SU-DHL-6 (cell line): ENCODE measurements around the gene COL26A1.

Source experiments
- H2AFZ ChIP-seq: fragments of 200-600 bp; sonication (generic); 2 replicates; pipeline ENCODE4 v1.6.1; 2014; ENCODE audit warnings: low read depth, mild to moderate bottlenecking, moderate library complexity, mixed read lengths, antibody characterized with exemption, low read length; ENCODE audit not compliant: severe bottlenecking
- H3F3A ChIP-seq: fragments of 200-600 bp; shearing (Covaris generic); 2 replicates; pipeline ENCODE4 v1.6.0; 2016; ENCODE audit warnings: antibody characterized with exemption, mild to moderate bottlenecking; ENCODE audit not compliant: insufficient read depth
- H3K27ac ChIP-seq: fragments of 200-600 bp; sonication (generic); 2 replicates; pipeline ENCODE4 v1.5.1; 2016; ENCODE audit warnings: low read depth, mild to moderate bottlenecking, low read length, moderate library complexity, mixed read lengths
- H3K27me3 ChIP-seq: fragments of 200-600 bp; sonication (generic), shearing (Covaris generic); 2 replicates; pipeline ENCODE4 v1.6.0; 2014; ENCODE audit warnings: mild to moderate bottlenecking, low read length
- H3K36me3 ChIP-seq: fragments of 200-600 bp; sonication (generic); 2 replicates; pipeline ENCODE4 v1.6.1; 2014; ENCODE audit warnings: mild to moderate bottlenecking, low read length, mixed read lengths
- H3K4me2 ChIP-seq: fragments of 300-600, 200-600 bp; shearing (Covaris generic), sonication (generic); 2 replicates; pipeline ENCODE4 v1.6.0; 2014; ENCODE audit warnings: low read length, low read depth, mild to moderate bottlenecking; ENCODE audit not compliant: poor library complexity, severe bottlenecking
- H3K4me3 ChIP-seq: fragments of 200-600 bp; sonication (generic); 2 replicates; pipeline ENCODE4 v1.5.1; 2014; ENCODE audit warnings: antibody characterized with exemption, low read length, mild to moderate bottlenecking, mixed read lengths; ENCODE audit not compliant: insufficient read depth, poor library complexity, severe bottlenecking
- H3K79me2 ChIP-seq: fragments of 200-600 bp; sonication (generic); 2 replicates; pipeline ENCODE4 v1.6.1; 2014; ENCODE audit warnings: mild to moderate bottlenecking, low read length, moderate library complexity; ENCODE audit not compliant: insufficient read depth
- H3K9ac ChIP-seq: fragments of 200-600 bp; sonication (generic); 2 replicates; pipeline ENCODE4 v1.7.0; 2014; ENCODE audit warnings: mild to moderate bottlenecking, low read length
- H3K9me2 ChIP-seq: fragments of 200-600 bp; sonication (generic); replicated peaks from 2 replicates; pipeline ENCODE4 v1.6.1; 2014; ENCODE audit warnings: low read length; ENCODE audit not compliant: insufficient read depth
- H3K9me3 ChIP-seq: fragments of 200-600 bp; sonication (generic); 2 replicates; pipeline ENCODE4 v1.6.1; 2014; ENCODE audit warnings: low read length, mixed read lengths; ENCODE audit not compliant: insufficient read depth
- H4K20me1 ChIP-seq: fragments of 200-600 bp; sonication (generic); 2 replicates; pipeline ENCODE4 v1.6.1; 2014; ENCODE audit warnings: low read depth, mild to moderate bottlenecking, antibody characterized with exemption, low read length, moderate library complexity, mixed read lengths
- CTCF ChIP-seq: fragments of 200-600 bp; sonication (generic); IDR thresholded peaks from one replicate; pipeline ENCODE4 v1.5.1; 2017; ENCODE audit warnings: antibody characterized with exemption, mild to moderate bottlenecking, low read length, moderate library complexity; ENCODE audit not compliant: insufficient read depth, poor library complexity, severe bottlenecking
- EZH2phosphoT487 ChIP-seq: fragments of 200-600 bp; sonication (generic), shearing (Covaris generic); conservative IDR thresholded peaks from 2 replicates; pipeline ENCODE4 v1.6.1; 2018; ENCODE audit warnings: mild to moderate bottlenecking, antibody characterized with exemption, low read length, moderate library complexity, mixed read lengths

COL26A1 gene

DNA sequence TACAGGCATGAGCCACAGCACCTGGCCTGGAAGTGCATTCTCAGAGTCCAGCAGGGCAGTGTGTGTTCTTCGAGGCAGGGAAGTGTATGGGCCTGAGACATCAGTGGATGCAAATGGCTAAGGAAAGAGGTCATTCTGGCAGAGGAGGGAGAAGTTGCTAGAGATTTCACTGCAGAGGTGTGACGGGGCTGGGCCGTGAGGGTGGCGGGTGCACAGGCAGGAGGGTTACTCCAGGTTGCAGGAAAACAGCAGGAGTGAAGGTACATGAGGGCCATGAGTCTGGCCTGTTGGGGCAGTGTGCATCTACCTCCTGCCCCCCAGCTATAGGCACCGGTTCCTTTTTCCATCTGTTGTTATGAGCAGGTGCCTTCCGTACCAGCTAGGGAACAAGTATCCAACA lies 29.3 kb downstream of the COL26A1 start:
- Histone ChIP-seq H3F3A (no peaks in the 10 kb centered on the region), H3K79me2 (no peaks in the 10 kb centered on the region), H2AFZ (no peak overlapping the region), H3K9me2 (no peaks in the 10 kb centered on the region), H3K27ac (no peak overlapping the region), H3K36me3 (no peaks in the 10 kb centered on the region), H3K27me3 (no peaks in the 10 kb centered on the region), H4K20me1 (no peaks in the 10 kb centered on the region), H3K9me3 (no peaks in the 10 kb centered on the region), H3K9ac (no peak overlapping the region), H3K4me2 (no peak overlapping the region), H3K4me3 (no peak overlapping the region)
- no peak for TF ChIP-seq EZH2phosphoT487
- TF ChIP-seq CTCF, result no peak

DNA sequence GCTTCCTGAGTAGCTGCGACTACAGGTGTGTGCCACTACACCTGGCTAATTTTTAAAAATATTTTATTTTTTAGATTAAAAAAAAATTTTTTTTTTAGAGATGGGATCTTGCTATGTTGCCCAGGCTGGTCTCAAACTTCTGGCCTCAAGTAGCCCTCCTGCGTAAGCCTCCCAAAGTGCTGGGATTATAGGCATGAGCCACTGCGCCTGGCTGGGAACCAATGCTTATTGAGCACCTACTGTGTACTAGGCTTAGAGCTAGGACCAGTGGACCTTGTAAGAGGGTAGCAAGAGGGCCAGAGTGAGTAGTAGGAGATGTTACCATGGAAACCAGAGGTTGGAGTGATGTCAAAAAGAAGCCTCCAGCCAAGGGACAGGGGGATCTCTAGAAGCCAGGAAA lies 31.2 kb downstream of the COL26A1 start:
- Histone ChIP-seq H3K79me2 (no peaks in the 10 kb centered on the region), H3K4me3 (no peak overlapping the region), H3F3A (no peaks in the 10 kb centered on the region), H3K9ac (no peak overlapping the region), H4K20me1 (no peaks in the 10 kb centered on the region), H3K9me3 (no peaks in the 10 kb centered on the region), H3K4me2 (no peak overlapping the region), H3K36me3 (no peaks in the 10 kb centered on the region), H3K27ac (no peak overlapping the region), H3K27me3 (no peaks in the 10 kb centered on the region), H3K9me2 (no peaks in the 10 kb centered on the region), H2AFZ (no peak overlapping the region)
- TF ChIP-seq EZH2phosphoT487 (no peak), CTCF (no peak)

- Histone ChIP-seq H3K27me3 (no peaks in the 10 kb centered on the region), H3K9me2 (no peaks in the 10 kb centered on the region), H3K36me3 (no peaks in the 10 kb centered on the region), H3K4me2 (no peak overlapping the region), H3K79me2 (no peaks in the 10 kb centered on the region), H3K9me3 (no peaks in the 10 kb centered on the region), H3K9ac (no peak overlapping the region), H2AFZ (no peak overlapping the region), H4K20me1 (no peaks in the 10 kb centered on the region), H3K4me3 (no peak overlapping the region), H3K27ac (no peak overlapping the region), H3F3A (no peaks in the 10 kb centered on the region)
- no peak for TF ChIP-seq EZH2phosphoT487
- no peak for TF ChIP-seq CTCF
These were observed 32.7 kb downstream of the COL26A1 start for GRCh38 chr7:101395376-101395775.

DNA sequence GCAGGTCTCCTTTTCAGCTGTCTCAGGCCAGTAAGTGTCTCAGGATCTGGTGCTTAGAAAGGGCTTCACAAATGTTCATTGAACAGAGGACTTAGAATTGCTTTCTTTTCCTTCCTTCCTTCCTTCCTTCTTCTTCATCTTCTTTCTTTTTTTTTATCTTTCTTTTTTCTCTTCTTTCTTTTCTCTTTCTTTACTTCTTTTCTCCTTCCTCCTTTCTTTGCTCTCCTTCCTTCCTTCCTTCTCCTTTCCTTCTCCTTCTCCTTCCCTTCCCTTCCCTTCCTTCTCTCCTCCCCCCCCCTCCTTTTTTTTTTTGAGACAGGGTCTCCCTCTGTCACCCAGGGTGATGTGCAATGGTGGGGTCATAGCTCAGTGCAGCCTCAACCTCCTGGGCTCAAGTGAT lies 34.6 kb downstream of the COL26A1 start:
- TF ChIP-seq EZH2phosphoT487 (no peak), CTCF (no peak)
- H3K79me2 ChIP-seq, result no peaks in the 10 kb centered on the region
- no peaks in the 10 kb centered on the region for H3K36me3 ChIP-seq
- no peaks in the 10 kb centered on the region for H3F3A ChIP-seq
- no peak overlapping the region for H2AFZ ChIP-seq
- no peaks in the 10 kb centered on the region for H3K27me3 ChIP-seq
- H3K4me3 ChIP-seq, result no peak overlapping the region
- H4K20me1 ChIP-seq, result no peaks in the 10 kb centered on the region
- H3K27ac ChIP-seq, result no peak overlapping the region
- no peak overlapping the region for H3K4me2 ChIP-seq
- H3K9me2 ChIP-seq, result no peaks in the 10 kb centered on the region
- H3K9me3 ChIP-seq, result no peaks in the 10 kb centered on the region
- H3K9ac ChIP-seq, result no peak overlapping the region
